A673 (cell line): ENCODE data around the gene RNF225. TPM values are rescaled to one million over a fixed set of nuclear protein-coding genes. Genes with fewer than 3 reads are reported as not detected.

Source experiments
- BruUV-seq: library from RNA; stranded (reverse); fragments of 400-500 nt; replicated peaks from 2 replicates; lab custom pipeline; 2021; lab: Mats Ljungman, UMichigan
- CTCF ChIA-PET: fragments of 300-600 bp; sonication (Branson Sonifier 250); formaldehyde crosslinking; loops from one replicate; lab custom pipeline; 2022; ENCODE audit warnings: antibody characterized with exemption; lab: Charles Lee
- POLR2A ChIA-PET: fragments of 300-600 bp; sonication (Branson Sonifier 250); formaldehyde crosslinking; loops from one replicate; lab custom pipeline; 2022; ENCODE audit warnings: antibody characterized with exemption; ENCODE audit not compliant: low non-redundant PET; lab: Charles Lee
- DNase-seq: peaks from one replicate; pipeline ENCODE4 v3.0.0-alpha.2; 2015; ENCODE audit warnings: low spot score
- H3K27ac ChIP-seq: fragments of 200-600 bp; sonication (generic); 2 replicates; pipeline ENCODE4 v1.5.1; 2016; ENCODE audit warnings: mixed run types, low read depth, mild to moderate bottlenecking, mixed read lengths, antibody characterized with exemption, low read length; ENCODE audit not compliant: poor library complexity, severe bottlenecking
- H3K27me3 ChIP-seq: fragments of 200-600 bp; sonication (generic); replicated peaks from 2 replicates; pipeline ENCODE4 v1.6.1; 2017; ENCODE audit warnings: mixed run types, low read depth, mild to moderate bottlenecking, mixed read lengths, antibody characterized with exemption, low read length; ENCODE audit not compliant: insufficient read depth, poor library complexity
- H3K36me3 ChIP-seq: fragments of 200-600 bp; sonication (generic); 2 replicates; pipeline ENCODE4 v1.6.1; 2016; ENCODE audit warnings: mixed run types, mild to moderate bottlenecking, mixed read lengths, antibody characterized with exemption, low read length; ENCODE audit not compliant: insufficient read depth, poor library complexity, severe bottlenecking
- H3K4me1 ChIP-seq: fragments of 200-600 bp; sonication (generic); 2 replicates; pipeline ENCODE4 v1.6.1; 2017; ENCODE audit warnings: mixed run types, mild to moderate bottlenecking, mixed read lengths, antibody characterized with exemption, low read length; ENCODE audit not compliant: insufficient read depth, poor library complexity, severe bottlenecking
- H3K4me3 ChIP-seq: fragments of 200-600 bp; sonication (generic); 2 replicates; pipeline ENCODE4 v1.5.1; 2016; ENCODE audit warnings: low read depth, mixed run types, mild to moderate bottlenecking, mixed read lengths, low read length; ENCODE audit not compliant: poor library complexity, severe bottlenecking
- H3K9me3 ChIP-seq: fragments of 200-600 bp; sonication (generic); 2 replicates; pipeline ENCODE4 v1.6.1; 2016; ENCODE audit warnings: mixed run types, low read depth, mild to moderate bottlenecking, mixed read lengths, antibody characterized with exemption, low read length; ENCODE audit not compliant: poor library complexity, severe bottlenecking
- EZH2 ChIP-seq: fragments of 200-600 bp; sonication (generic); IDR thresholded peaks from 2 replicates; pipeline ENCODE4 v1.6.1; 2017; ENCODE audit warnings: borderline replicate concordance, low read depth, mild to moderate bottlenecking, mixed read lengths, antibody characterized with exemption, low read length; ENCODE audit not compliant: poor library complexity, severe bottlenecking
- intact Hi-C: fragments of 100-400 bp; cut with micrococcal nuclease; formaldehyde crosslinking; loops from one replicate; pipeline ENCODE4 v1.10.0; 2022; ENCODE audit not compliant: unreplicated experiment
- total RNA-seq: library from RNA; stranded (reverse); gene quantifications from 2 replicates; pipeline ENCODE4 v1.2.3, GENCODE V29; 2021
- TF ChIP-seq, protein P1 (sequence below): fragments of 300-800, 200-600 bp; sonication (generic); conservative IDR thresholded peaks from 2 replicates; pipeline ENCODE4 v1.5.1; 2017; ENCODE audit warnings: low read depth, mild to moderate bottlenecking, antibody characterized with exemption, low read length, moderate library complexity, mixed read lengths

Gene RNF225
- total RNA-seq, 1 experiment from 2014 or later = 0.60 TPM

DNA sequence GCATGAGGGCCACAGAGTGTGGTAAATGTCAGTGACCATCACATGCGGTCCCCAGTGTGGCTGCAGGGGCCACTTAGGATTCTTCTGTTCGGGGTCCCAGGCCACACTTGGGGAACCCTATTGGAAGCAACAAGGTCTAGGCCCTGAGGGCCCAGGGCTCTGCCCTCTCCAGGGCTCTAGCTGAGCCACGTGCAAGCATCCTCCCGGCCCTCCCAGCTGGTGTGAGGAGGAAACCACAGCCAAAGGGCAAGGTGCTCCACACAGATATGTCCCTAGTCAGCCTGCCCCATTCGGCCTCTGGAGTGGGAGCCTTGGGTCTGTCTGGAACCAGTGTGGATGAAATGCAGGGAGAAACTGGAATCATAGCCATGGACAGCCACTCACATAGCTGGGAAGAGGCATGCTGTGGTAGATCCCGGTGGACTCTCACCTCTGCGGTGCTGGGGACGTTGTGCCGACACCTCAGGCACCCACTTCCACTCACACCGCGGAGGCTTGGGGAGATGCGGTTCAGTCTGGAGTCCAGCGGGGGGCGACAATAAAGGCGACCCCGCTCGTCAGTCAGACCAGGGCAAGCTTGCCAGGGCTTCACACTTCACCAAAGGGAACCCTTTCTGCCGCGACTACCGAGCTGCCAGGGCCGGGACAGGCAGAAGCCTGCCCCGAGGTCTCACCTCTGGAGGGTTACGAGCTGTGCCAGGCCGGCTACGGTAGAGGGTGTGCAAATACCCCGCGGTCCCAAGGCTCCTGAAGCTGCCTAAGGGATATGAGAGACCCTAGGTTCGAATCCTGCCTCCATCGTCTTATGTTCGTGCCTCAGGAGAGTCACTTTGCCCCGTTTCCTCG, 28.6 kb upstream of the RNF225 start:
- no peak for DNase-seq
- H3K4me1 ChIP-seq = no peaks in the 10 kb centered on the region
- no peak overlapping the region for H3K4me3 ChIP-seq
- no peaks in the 10 kb centered on the region for H3K9me3 ChIP-seq
- no peak for TF ChIP-seq EZH2
- TF ChIP-seq, protein P1, sequence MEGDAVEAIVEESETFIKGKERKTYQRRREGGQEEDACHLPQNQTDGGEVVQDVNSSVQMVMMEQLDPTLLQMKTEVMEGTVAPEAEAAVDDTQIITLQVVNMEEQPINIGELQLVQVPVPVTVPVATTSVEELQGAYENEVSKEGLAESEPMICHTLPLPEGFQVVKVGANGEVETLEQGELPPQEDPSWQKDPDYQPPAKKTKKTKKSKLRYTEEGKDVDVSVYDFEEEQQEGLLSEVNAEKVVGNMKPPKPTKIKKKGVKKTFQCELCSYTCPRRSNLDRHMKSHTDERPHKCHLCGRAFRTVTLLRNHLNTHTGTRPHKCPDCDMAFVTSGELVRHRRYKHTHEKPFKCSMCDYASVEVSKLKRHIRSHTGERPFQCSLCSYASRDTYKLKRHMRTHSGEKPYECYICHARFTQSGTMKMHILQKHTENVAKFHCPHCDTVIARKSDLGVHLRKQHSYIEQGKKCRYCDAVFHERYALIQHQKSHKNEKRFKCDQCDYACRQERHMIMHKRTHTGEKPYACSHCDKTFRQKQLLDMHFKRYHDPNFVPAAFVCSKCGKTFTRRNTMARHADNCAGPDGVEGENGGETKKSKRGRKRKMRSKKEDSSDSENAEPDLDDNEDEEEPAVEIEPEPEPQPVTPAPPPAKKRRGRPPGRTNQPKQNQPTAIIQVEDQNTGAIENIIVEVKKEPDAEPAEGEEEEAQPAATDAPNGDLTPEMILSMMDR = no peak
- CTCF ChIA-PET = no interaction called here
- H3K27me3 ChIP-seq = no peaks in the 10 kb centered on the region
- no TSS peak for BruUV-seq
- H3K27ac ChIP-seq = no peak overlapping the region
- POLR2A ChIA-PET = no interaction called here
- intact Hi-C loops = no loop called here
- no peaks in the 10 kb centered on the region for H3K36me3 ChIP-seq

DNA sequence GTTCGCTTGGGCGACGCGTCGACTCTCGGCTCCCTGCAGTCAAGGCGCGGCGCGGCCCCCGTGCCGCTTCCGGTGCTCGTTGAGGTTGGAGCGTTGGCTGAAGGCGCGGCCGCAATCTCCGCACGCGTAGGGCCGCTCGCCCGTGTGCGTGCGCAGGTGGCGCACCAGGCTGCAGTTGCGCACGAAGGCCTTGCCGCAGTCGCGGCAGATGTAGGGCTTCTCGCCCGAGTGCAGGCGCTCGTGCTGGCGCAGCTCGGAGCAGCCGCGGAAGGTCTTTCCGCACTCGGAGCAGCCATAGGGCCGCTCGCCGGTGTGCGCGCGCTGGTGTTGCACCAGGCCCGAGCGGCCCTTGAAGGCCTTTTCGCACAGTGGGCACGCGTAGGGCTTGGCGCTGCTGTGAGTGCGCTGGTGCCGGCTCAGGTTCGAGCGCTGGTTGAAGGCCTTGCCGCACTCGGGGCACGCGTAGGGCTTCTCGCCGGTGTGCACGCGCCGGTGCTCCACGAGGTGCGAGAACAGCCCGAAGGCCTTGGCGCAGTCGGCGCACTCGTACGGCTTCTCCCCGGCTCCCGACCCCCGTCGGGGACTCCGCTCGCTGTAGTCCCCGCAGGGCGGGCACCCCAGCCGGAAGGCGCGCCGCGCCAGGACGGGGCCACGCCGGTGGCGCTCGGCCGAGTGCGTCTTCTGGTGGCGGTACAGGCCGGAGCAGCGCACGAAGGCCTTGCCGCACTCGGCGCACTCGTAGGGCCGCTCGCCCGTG, 27.6 kb upstream of the RNF225 start:
- intact Hi-C loops = no loop called here
- no peaks in the 10 kb centered on the region for H3K4me1 ChIP-seq
- TF ChIP-seq, protein P1 = no peak
- no peak for TF ChIP-seq EZH2
- no TSS peak for BruUV-seq
- POLR2A ChIA-PET = no interaction called here
- no peaks in the 10 kb centered on the region for H3K36me3 ChIP-seq
- CTCF ChIA-PET = no interaction called here
- no peak overlapping the region for H3K4me3 ChIP-seq
- DNase-seq = no peak
- no peaks in the 10 kb centered on the region for H3K9me3 ChIP-seq
- no peak overlapping the region for H3K27ac ChIP-seq
- no peaks in the 10 kb centered on the region for H3K27me3 ChIP-seq

DNA sequence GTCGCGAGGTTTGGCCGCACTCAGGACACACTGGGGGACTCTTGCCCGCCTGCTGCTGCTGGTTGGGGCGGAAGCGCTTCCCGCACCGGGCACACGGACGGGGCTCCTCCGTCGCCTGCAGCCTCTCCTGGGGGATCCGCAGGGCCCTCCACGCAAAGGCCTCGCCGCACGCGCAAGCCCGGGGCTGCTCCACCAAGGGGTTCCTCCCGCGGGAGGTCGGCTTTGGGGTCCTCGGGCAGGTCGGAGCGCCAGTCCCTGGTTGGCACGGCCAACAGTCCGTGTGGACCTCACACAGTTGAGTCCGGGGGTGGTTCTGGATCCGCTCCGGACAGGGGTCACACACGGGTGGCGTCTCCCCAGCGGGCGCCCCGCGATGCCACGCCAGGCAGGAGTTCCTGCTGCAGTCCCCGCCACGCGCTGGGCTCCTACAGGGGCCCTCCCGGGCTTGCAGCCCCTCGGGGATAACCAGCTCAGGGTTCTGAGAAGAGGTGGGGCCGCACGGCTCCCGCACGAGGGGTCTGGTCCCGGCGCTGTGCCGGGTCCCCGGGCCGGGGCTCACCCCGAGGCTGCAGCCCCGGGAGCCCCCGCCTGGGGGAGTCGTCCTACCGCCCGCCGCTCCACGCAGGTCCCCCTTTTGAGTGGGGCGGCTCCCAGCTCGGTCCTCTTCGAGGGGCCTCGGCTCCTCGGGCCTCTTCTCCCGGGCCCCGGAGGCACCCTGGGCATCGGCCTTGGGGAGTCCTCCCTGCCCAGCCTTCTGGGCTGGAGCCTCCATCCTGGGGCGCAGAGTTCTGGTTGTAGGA, 26.7 kb upstream of the RNF225 start:
- CTCF ChIA-PET = no interaction called here
- no peak overlapping the region for H3K27ac ChIP-seq
- no peaks in the 10 kb centered on the region for H3K4me1 ChIP-seq
- no peaks in the 10 kb centered on the region for H3K9me3 ChIP-seq
- BruUV-seq = no TSS peak
- TF ChIP-seq EZH2 = no peak
- TF ChIP-seq, protein P1 = no peak
- no peak for DNase-seq
- no peaks in the 10 kb centered on the region for H3K36me3 ChIP-seq
- POLR2A ChIA-PET = no interaction called here
- intact Hi-C loops = no loop called here
- no peaks in the 10 kb centered on the region for H3K27me3 ChIP-seq
- H3K4me3 ChIP-seq = no peak overlapping the region
